ENCODE data around the gene PAM16. TPM values are rescaled to one million over a fixed set of nuclear protein-coding genes. Genes with fewer than 3 reads are reported as not detected.
"Not testable (repeated sequence)": the region's sequence is repeated elsewhere in the genome, so short reads cannot be mapped to it uniquely, and the experiment has no call there.

The PAM16 gene
- 41.1 and 48.6 TPM in 2 replicates for total RNA-seq

- intact Hi-C loops (cut with micrococcal nuclease): loop anchor here (1.0 to 10.0 kb wide), 15 partner anchors 20 to 744 kb away; partner anchors contain the start of genes ADCY9, ANKS3, CDIP1 and DNAAF8
These were observed at the start of gene PAM16 for GRCh38 chr16:4350787-4351659. Gene PAM16 (minus strand): TSS chr16:4351321. CDS start chr16:4351234, 87 bp downstream.

GRCh38 chr16:4399001-4399730 lies 48.0 kb upstream of the PAM16 start:
- intact Hi-C loops (cut with micrococcal nuclease): no loop called here

GRCh38 chr16:4395055-4395726 lies 44.1 kb upstream of the PAM16 start:
- intact Hi-C loops (cut with micrococcal nuclease): no loop called here

- intact Hi-C loops (cut with micrococcal nuclease): not testable (repeated sequence)
These were observed 42.7 kb upstream of the PAM16 start for GRCh38 chr16:4393850-4394249.

GRCh38 chr16:4393240-4393600 lies 42.1 kb upstream of the PAM16 start:
- intact Hi-C loops (cut with micrococcal nuclease): no loop called here

- intact Hi-C loops (cut with micrococcal nuclease): no loop called here
These were observed 41.5 kb upstream of the PAM16 start for GRCh38 chr16:4392382-4393239.

- intact Hi-C loops (cut with micrococcal nuclease): no loop called here
These were observed 40.7 kb upstream of the PAM16 start for GRCh38 chr16:4391631-4392381.

- intact Hi-C loops (cut with micrococcal nuclease): no loop called here
These were observed 39.4 kb upstream of the PAM16 start for GRCh38 chr16:4390266-4391260.

GRCh38 chr16:4389051-4389955 lies 38.2 kb upstream of the PAM16 start:
- intact Hi-C loops (cut with micrococcal nuclease): no loop called here

GRCh38 chr16:4388271-4389021 lies 37.3 kb upstream of the PAM16 start:
- intact Hi-C loops (cut with micrococcal nuclease): no loop called here

GRCh38 chr16:4387781-4388180 lies 36.7 kb upstream of the PAM16 start:
- intact Hi-C loops (cut with micrococcal nuclease): no loop called here

- intact Hi-C loops (cut with micrococcal nuclease): no loop called here
These were observed 35.9 kb upstream of the PAM16 start for GRCh38 chr16:4386951-4387565.

- intact Hi-C loops (cut with micrococcal nuclease): no loop called here
These were observed 35.3 kb upstream of the PAM16 start for GRCh38 chr16:4386451-4386805.

- intact Hi-C loops (cut with micrococcal nuclease): no loop called here
These were observed 34.8 kb upstream of the PAM16 start for GRCh38 chr16:4385789-4386450.

GRCh38 chr16:4385066-4385788 lies 34.1 kb upstream of the PAM16 start:
- intact Hi-C loops (cut with micrococcal nuclease): no loop called here

- intact Hi-C loops (cut with micrococcal nuclease): no loop called here
These were observed 33.4 kb upstream of the PAM16 start for GRCh38 chr16:4384509-4384942.
